SU-DHL-6 (cell line): Measurements from ENCODE around the gene LRP1-AS.
A peak's percentile ranks its signal among the peaks of the same experiment; 100 is the strongest.

ENCODE experiments used
- H2AFZ ChIP-seq: fragments of 200-600 bp; sonication (generic); 2 replicates; pipeline ENCODE4 v1.6.1; 2014; ENCODE audit warnings: low read depth, mild to moderate bottlenecking, moderate library complexity, mixed read lengths, antibody characterized with exemption, low read length; ENCODE audit not compliant: severe bottlenecking
- H3F3A ChIP-seq: fragments of 200-600 bp; shearing (Covaris generic); 2 replicates; pipeline ENCODE4 v1.6.0; 2016; ENCODE audit warnings: antibody characterized with exemption, mild to moderate bottlenecking; ENCODE audit not compliant: insufficient read depth
- H3K27ac ChIP-seq: fragments of 200-600 bp; sonication (generic); 2 replicates; pipeline ENCODE4 v1.5.1; 2016; ENCODE audit warnings: low read depth, mild to moderate bottlenecking, low read length, moderate library complexity, mixed read lengths
- H3K27me3 ChIP-seq: fragments of 200-600 bp; sonication (generic), shearing (Covaris generic); 2 replicates; pipeline ENCODE4 v1.6.0; 2014; ENCODE audit warnings: mild to moderate bottlenecking, low read length
- H3K36me3 ChIP-seq: fragments of 200-600 bp; sonication (generic); 2 replicates; pipeline ENCODE4 v1.6.1; 2014; ENCODE audit warnings: mild to moderate bottlenecking, low read length, mixed read lengths
- H3K4me2 ChIP-seq: fragments of 300-600, 200-600 bp; shearing (Covaris generic), sonication (generic); 2 replicates; pipeline ENCODE4 v1.6.0; 2014; ENCODE audit warnings: low read length, low read depth, mild to moderate bottlenecking; ENCODE audit not compliant: poor library complexity, severe bottlenecking
- H3K4me3 ChIP-seq: fragments of 200-600 bp; sonication (generic); 2 replicates; pipeline ENCODE4 v1.5.1; 2014; ENCODE audit warnings: antibody characterized with exemption, low read length, mild to moderate bottlenecking, mixed read lengths; ENCODE audit not compliant: insufficient read depth, poor library complexity, severe bottlenecking
- H3K79me2 ChIP-seq: fragments of 200-600 bp; sonication (generic); 2 replicates; pipeline ENCODE4 v1.6.1; 2014; ENCODE audit warnings: mild to moderate bottlenecking, low read length, moderate library complexity; ENCODE audit not compliant: insufficient read depth
- H3K9ac ChIP-seq: fragments of 200-600 bp; sonication (generic); 2 replicates; pipeline ENCODE4 v1.7.0; 2014; ENCODE audit warnings: mild to moderate bottlenecking, low read length
- H3K9me2 ChIP-seq: fragments of 200-600 bp; sonication (generic); replicated peaks from 2 replicates; pipeline ENCODE4 v1.6.1; 2014; ENCODE audit warnings: low read length; ENCODE audit not compliant: insufficient read depth
- H3K9me3 ChIP-seq: fragments of 200-600 bp; sonication (generic); 2 replicates; pipeline ENCODE4 v1.6.1; 2014; ENCODE audit warnings: low read length, mixed read lengths; ENCODE audit not compliant: insufficient read depth
- H4K20me1 ChIP-seq: fragments of 200-600 bp; sonication (generic); 2 replicates; pipeline ENCODE4 v1.6.1; 2014; ENCODE audit warnings: low read depth, mild to moderate bottlenecking, antibody characterized with exemption, low read length, moderate library complexity, mixed read lengths
- CTCF ChIP-seq: fragments of 200-600 bp; sonication (generic); IDR thresholded peaks from one replicate; pipeline ENCODE4 v1.5.1; 2017; ENCODE audit warnings: antibody characterized with exemption, mild to moderate bottlenecking, low read length, moderate library complexity; ENCODE audit not compliant: insufficient read depth, poor library complexity, severe bottlenecking
- EZH2phosphoT487 ChIP-seq: fragments of 200-600 bp; sonication (generic), shearing (Covaris generic); conservative IDR thresholded peaks from 2 replicates; pipeline ENCODE4 v1.6.1; 2018; ENCODE audit warnings: mild to moderate bottlenecking, antibody characterized with exemption, low read length, moderate library complexity, mixed read lengths

LRP1-AS gene

DNA sequence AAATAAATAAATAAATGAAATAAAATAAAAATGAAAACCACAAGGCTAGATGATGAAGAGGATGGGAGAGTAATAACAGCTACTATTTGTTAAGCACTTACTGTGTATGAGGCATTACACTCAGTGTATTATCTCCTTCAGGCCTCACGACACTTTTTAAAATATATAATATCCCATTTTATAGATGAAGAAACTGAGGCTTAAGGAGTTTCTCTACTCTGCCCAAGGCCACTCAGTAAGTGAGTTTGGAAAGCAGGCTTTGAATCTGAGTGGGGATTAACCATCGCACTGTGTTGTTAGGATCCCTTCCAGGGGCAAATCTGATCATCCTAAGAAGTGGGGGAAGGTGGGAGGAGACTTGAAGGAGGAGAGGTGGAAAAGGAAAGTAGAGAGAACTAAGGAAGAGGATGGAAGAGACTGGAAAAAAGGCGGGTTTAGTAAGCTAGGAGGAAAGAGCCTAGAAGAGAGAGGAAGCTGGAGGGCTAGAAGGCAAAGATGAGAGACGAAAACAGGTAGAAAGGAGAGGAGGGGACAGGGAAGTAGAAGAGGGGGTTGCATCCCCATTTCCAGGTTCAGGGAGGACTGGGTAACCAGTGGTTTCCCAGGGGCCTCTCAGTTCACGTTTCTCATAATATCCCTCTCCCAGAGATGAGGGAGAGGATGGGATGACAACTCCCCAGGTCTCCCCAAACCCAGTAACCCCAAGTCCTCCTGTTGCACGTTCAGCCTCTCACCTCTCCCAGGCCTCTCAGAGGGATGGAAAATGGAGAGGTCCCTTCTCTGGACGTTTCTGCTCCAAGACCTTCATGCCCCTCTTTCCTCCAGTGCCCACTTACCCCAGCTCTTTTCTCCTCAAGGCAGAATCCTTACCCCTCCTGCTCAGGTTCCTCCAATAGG lies 38.0 kb downstream of the LRP1-AS start:
- no peak for TF ChIP-seq CTCF
- no peak for TF ChIP-seq EZH2phosphoT487
- Histone ChIP-seq H3K27me3 (no peaks in the 10 kb centered on the region), H3K9ac (peak overlapping the region; percentile 95), H3K79me2 (peaks cover 37% of the 10 kb centered on the region), H3K36me3 (0 out of 2 replicates have a peak, but pooled peaks cover 2% of the 10 kb centered on the region), H2AFZ (no peak overlapping the region), H3F3A (0 out of 2 replicates have a peak, but pooled peaks cover 3% of the 10 kb centered on the region), H3K27ac (peak overlapping the region; percentile 91), H3K9me3 (no peaks in the 10 kb centered on the region), H4K20me1 (no peaks in the 10 kb centered on the region), H3K9me2 (no peaks in the 10 kb centered on the region), H3K4me2 (peak overlapping the region; percentile 93), H3K4me3 (peak overlapping the region; percentile 78)

DNA sequence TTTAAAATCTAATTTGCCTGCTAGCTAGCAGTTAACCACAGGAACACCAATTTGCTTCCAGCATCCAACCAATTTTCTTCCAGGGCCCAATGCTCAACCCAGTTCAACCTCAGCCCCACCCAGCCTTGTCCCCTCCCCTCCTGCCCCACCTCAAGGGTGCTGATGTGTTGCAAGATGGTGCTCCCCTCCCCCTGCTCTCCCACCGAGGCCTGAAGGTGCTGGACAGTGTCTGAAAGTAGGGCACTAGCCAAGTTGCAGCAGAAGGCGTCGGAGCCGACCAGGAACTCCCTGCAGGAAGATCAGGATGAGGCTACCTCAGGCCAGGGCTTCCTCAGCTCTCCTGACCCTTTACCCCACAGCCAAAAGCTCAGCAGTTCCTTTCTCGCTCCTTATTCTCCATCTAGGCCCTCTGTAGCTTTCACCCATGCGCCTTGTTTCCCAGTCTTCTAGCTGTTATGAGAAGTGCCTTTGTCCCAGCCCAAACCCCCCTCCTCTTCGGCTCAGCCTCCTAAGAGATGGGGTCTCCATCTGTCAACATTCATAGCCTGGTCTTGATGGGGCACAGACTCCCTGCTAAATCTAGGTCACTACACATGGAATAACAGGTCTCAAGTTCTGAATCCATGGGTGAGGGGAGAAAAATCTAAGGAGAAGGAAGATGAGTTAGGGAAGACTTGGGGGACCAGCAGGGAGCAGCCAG lies 39.8 kb downstream of the LRP1-AS start:
- Histone ChIP-seq H3K36me3 (0 out of 2 replicates have a peak, but pooled peaks cover 2% of the 10 kb centered on the region), H3K4me3 (no peak overlapping the region), H3K4me2 (no peak overlapping the region), H3F3A (0 out of 2 replicates have a peak, but pooled peaks cover 3% of the 10 kb centered on the region), H4K20me1 (no peaks in the 10 kb centered on the region), H3K9me2 (no peaks in the 10 kb centered on the region), H3K9ac (no peak overlapping the region), H3K27ac (no peak overlapping the region), H2AFZ (no peak overlapping the region), H3K27me3 (no peaks in the 10 kb centered on the region), H3K79me2 (peaks cover 37% of the 10 kb centered on the region), H3K9me3 (no peaks in the 10 kb centered on the region)
- no peak for TF ChIP-seq EZH2phosphoT487
- TF ChIP-seq CTCF = no peak

DNA sequence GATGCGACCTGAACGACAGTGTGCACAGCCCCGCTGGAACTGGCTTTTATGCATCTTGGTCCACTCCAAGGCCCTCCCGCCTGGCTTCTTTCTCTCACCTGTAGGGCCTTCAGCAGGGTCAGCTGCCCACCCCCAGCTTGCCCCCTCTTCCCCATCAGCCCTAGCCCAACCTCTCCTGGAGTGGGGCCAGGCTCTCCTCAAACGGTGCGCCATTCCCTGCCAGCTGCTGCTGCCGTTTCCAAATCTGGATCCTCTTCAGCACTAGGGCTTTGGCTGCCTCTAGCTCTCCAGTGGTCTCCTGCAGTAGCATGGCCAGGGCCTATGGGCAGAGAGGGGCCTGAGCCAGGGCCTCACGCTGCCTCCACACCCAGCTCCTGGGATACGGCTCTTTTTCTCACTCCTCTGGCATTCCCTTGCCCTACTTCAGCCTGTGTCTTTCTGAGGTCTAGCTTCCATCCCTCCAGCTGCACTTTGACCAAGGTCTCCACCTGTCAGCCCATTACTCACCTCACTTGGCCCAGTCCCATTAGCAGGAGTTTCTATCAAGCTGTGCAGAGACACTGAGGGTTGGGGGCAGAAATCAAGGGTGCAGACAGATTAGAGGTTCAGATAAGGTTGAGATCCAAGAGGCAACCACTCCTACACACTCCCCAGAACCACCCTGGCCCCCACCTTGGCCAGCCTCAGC lies 41.3 kb downstream of the LRP1-AS start:
- Histone ChIP-seq H4K20me1 (no peaks in the 10 kb centered on the region), H3K4me3 (no peak overlapping the region), H2AFZ (no peak overlapping the region), H3K4me2 (no peak overlapping the region), H3K9me2 (no peaks in the 10 kb centered on the region), H3K79me2 (peaks cover 33% of the 10 kb centered on the region), H3K36me3 (0 out of 2 replicates have a peak, but pooled peaks cover 2% of the 10 kb centered on the region), H3K9me3 (no peaks in the 10 kb centered on the region), H3K27ac (no peak overlapping the region), H3K27me3 (no peaks in the 10 kb centered on the region), H3K9ac (no peak overlapping the region), H3F3A (0 out of 2 replicates have a peak, but pooled peaks cover 3% of the 10 kb centered on the region)
- no peak for TF ChIP-seq CTCF
- no peak for TF ChIP-seq EZH2phosphoT487
